Neural progenitor cell (in vitro differentiated cells): ENCODE measurements around the gene FBXL17.

Experiments used
- EZH2 ChIP-seq: fragments of 200-600 bp; sonication (generic); IDR thresholded peaks from 2 replicates; pipeline ENCODE4 v1.6.1; 2017; ENCODE audit warnings: antibody characterized with exemption, mild to moderate bottlenecking, moderate library complexity
- EZH2phosphoT487 ChIP-seq: fragments of 200-600 bp; sonication (generic); IDR thresholded peaks from 2 replicates; pipeline ENCODE4 v1.6.1; 2017; ENCODE audit warnings: antibody characterized with exemption
- TF ChIP-seq, protein P1 (sequence below): fragments of 200-600 bp; sonication (generic); IDR thresholded peaks from 2 replicates; pipeline ENCODE4 v1.5.1; 2017; ENCODE audit warnings: antibody characterized with exemption, mild to moderate bottlenecking

DNA sequence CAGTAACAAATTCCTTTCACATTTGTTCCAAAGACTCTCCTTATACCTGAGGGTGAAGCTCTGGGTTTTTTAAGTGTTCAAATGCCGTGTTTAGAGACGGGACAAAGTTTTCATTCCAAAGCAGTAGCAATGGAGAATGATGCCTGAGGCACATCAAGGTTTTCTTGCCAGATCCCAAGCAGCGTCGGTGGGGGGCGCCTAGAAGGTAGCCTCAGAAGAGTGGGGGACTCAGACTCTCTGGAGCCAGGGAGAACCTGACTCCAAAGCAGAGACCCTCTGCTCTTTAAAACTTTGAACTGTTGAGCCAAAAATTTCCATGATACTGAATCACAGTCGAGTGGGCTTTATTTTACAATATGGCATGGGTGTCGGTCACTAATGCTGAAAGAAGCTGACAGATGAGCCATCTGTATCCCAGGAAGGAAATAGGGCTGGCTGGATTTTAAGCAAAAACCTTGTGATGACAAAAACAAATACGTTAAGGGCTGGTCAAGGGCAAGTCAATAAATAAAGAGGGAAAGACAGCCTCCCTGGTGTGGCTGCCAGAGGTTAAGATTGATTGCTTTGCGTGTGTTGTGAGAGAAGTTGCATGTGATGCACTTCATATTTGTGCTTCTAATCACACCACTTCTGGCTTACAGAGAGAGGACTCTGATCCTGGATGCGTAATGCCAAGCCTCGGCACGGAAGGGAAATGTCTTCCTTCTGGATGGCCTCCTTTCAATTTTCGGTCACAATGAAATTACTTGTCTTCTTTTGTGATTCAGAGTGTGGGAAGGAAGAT, 550.1 kb downstream of the FBXL17 start:
- TF ChIP-seq, protein P1, sequence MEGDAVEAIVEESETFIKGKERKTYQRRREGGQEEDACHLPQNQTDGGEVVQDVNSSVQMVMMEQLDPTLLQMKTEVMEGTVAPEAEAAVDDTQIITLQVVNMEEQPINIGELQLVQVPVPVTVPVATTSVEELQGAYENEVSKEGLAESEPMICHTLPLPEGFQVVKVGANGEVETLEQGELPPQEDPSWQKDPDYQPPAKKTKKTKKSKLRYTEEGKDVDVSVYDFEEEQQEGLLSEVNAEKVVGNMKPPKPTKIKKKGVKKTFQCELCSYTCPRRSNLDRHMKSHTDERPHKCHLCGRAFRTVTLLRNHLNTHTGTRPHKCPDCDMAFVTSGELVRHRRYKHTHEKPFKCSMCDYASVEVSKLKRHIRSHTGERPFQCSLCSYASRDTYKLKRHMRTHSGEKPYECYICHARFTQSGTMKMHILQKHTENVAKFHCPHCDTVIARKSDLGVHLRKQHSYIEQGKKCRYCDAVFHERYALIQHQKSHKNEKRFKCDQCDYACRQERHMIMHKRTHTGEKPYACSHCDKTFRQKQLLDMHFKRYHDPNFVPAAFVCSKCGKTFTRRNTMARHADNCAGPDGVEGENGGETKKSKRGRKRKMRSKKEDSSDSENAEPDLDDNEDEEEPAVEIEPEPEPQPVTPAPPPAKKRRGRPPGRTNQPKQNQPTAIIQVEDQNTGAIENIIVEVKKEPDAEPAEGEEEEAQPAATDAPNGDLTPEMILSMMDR: no peak
- TF ChIP-seq EZH2phosphoT487 (no peak), EZH2 (no peak)
